Vagina (tissue), 2 donors: ENCODE measurements around the gene VWA3A. TPM values are rescaled to one million over a fixed set of nuclear protein-coding genes. Genes with fewer than 3 reads are reported as not detected.
A peak's percentile ranks its signal among the peaks of the same experiment; 100 is the strongest.

Experiments
- DNase-seq, 2 donors: peaks; one replicate each; pipeline ENCODE4 v3.0.0-alpha.2; 2017; ENCODE audit errors: extremely low spot score in 2 of 2
- H3K27ac ChIP-seq: fragments of 200-600 bp; sonication (generic); one replicate; pipeline ENCODE4 v1.5.1; 2019
- H3K27me3 ChIP-seq: fragments of 200-600 bp; sonication (generic); one replicate; pipeline ENCODE4 v1.5.1; 2019
- H3K36me3 ChIP-seq, 2 donors: fragments of 200-600 bp; sonication (generic); one replicate each; pipeline ENCODE4 v1.5.1; 2017 to 2019
- H3K4me1 ChIP-seq: fragments of 200-600 bp; sonication (generic); one replicate; pipeline ENCODE4 v1.5.1; 2019
- H3K4me3 ChIP-seq, 2 donors: fragments of 200-600 bp; sonication (generic); 1 replicate in 1 of 2; 2 replicates in 1 of 2; pipeline ENCODE4 v1.5.1; 2016 to 2019
- H3K9me3 ChIP-seq: fragments of 200-600 bp; sonication (generic); one replicate; pipeline ENCODE4 v1.5.1; 2019
- POLR2A ChIP-seq, 2 donors: fragments of 450-650 bp; IDR thresholded peaks; one replicate each; pipeline ENCODE4 v1.6.1; 2017; ENCODE audit warnings: antibody characterized with exemption in 2 of 2, mild to moderate bottlenecking in 2 of 2, moderate library complexity in 2 of 2
- POLR2AphosphoS5 ChIP-seq, 2 donors: sonication (generic); formaldehyde crosslinking; IDR thresholded peaks; one replicate each; pipeline ENCODE4 v1.9.0; 2017; ENCODE audit warnings: antibody characterized with exemption in 2 of 2, mild to moderate bottlenecking in 2 of 2, low read depth in 1 of 2; ENCODE audit not compliant: insufficient read depth in 1 of 2
- intact Hi-C: fragments of 100-400 bp; cut with DNase I; formaldehyde crosslinking; loops from one replicate; pipeline ENCODE4 v1.15.1; 2023
- total RNA-seq: library from RNA; depleted of rRNA; stranded (reverse); fragments of >200 nt; gene quantifications from one replicate; pipeline ENCODE4 v1.2.3, GENCODE V29; 2016
- TF ChIP-seq, protein P1 (sequence below), 3 experiments: fragments of 450-650 bp in 2 of 3; fragments of 200-600 bp in 1 of 3; sonication (generic) in 1 of 3; IDR thresholded peaks; one replicate each; pipeline ENCODE4 v1.5.1; 2017 to 2019; ENCODE audit warnings: antibody characterized with exemption in 3 of 3, mild to moderate bottlenecking in 2 of 3, moderate library complexity in 2 of 3

VWA3A gene
- total RNA-seq, 1 donor from 2014 or later, result not detected

DNA sequence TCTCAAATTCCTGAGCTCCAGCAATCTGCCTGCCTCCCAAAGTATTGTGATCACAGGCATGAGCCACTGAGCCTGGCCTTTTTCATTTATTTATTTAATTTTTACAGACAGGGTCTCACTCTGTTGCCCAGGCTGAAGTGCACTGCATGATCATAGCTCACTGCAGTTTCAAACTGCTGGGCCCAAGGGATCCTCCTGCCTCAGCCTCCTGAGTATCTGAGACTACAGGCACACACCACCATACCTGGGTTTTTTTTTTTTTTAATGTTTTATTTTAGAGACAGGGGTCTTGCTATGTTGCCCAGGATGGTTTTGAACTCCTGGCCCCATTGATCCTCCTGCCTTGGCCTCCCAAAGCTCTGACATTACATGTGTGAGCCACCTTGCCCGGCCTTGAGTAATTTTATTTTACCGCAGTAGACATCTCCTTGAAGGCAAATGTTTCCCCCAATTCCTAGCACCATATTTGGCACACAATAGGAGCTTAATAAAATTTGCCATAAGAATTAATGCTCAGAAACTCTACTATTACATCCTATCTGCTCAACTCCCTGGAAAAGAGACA lies 111.8 kb downstream of the VWA3A start:
- no peak for TF ChIP-seq POLR2AphosphoS5 (IDR thresholded peaks at IDR 0.05; ENCODE audit: insufficient read depth in 1 of 2, low read depth in 1 of 2)
- TF ChIP-seq POLR2A (IDR thresholded peaks at IDR 0.05), result no peak
- TF ChIP-seq, protein P1, sequence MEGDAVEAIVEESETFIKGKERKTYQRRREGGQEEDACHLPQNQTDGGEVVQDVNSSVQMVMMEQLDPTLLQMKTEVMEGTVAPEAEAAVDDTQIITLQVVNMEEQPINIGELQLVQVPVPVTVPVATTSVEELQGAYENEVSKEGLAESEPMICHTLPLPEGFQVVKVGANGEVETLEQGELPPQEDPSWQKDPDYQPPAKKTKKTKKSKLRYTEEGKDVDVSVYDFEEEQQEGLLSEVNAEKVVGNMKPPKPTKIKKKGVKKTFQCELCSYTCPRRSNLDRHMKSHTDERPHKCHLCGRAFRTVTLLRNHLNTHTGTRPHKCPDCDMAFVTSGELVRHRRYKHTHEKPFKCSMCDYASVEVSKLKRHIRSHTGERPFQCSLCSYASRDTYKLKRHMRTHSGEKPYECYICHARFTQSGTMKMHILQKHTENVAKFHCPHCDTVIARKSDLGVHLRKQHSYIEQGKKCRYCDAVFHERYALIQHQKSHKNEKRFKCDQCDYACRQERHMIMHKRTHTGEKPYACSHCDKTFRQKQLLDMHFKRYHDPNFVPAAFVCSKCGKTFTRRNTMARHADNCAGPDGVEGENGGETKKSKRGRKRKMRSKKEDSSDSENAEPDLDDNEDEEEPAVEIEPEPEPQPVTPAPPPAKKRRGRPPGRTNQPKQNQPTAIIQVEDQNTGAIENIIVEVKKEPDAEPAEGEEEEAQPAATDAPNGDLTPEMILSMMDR (IDR thresholded peaks at IDR 0.05), result no peak
- Histone ChIP-seq H3K4me3 (no peak overlapping the region), H3K27me3 (no peaks in the 10 kb centered on the region), H3K36me3 (no peaks in the 10 kb centered on the region), H3K27ac (no peak overlapping the region), H3K9me3 (no peaks in the 10 kb centered on the region), H3K4me1 (peaks cover 48% of the 10 kb centered on the region)
- DNase-seq, result no peak
- intact Hi-C loops, result loop anchor here (10.0 kb wide), 1 partner anchor 171 kb away; the partner anchor contains the start of gene CDR2

GRCh38 chr16:22205577-22206012 lies 113.3 kb downstream of the VWA3A start:
- Histone ChIP-seq H3K4me1 (peaks cover 48% of the 10 kb centered on the region), H3K9me3 (no peaks in the 10 kb centered on the region), H3K36me3 (no peaks in the 10 kb centered on the region), H3K27me3 (no peaks in the 10 kb centered on the region), H3K27ac (peak overlapping the region; percentile 83), H3K4me3 (peak overlapping the region; percentile 78 to 88)
- intact Hi-C loops, result loop anchor here (5.0 to 10.0 kb wide), 2 partner anchors 37 to 169 kb away; partner anchors contain the start of gene CDR2
- TF ChIP-seq, protein P1 (IDR thresholded peaks at IDR 0.05), result no peak
- TF ChIP-seq POLR2AphosphoS5 (IDR thresholded peaks at IDR 0.05; ENCODE audit: insufficient read depth in 1 of 2, low read depth in 1 of 2), result no peak
- no peak for TF ChIP-seq POLR2A (IDR thresholded peaks at IDR 0.05)
- DNase-seq, result no peak

GRCh38 chr16:22206013-22206841 lies 113.9 kb downstream of the VWA3A start, which contains the start of gene EEF2K:
Gene EEF2K, plus strand, starts transcription at chr16:22206278. Its CDS starts 19,452 bp downstream, at chr16:22225730.
- H3K4me1 ChIP-seq, result peaks cover 54% of the 10 kb centered on the region
- H3K4me3 ChIP-seq, result peak within 1 kb of the TSS; percentile 78 to 88
- no peaks in the 10 kb centered on the region for H3K36me3 ChIP-seq
- peak in 1 of 2 donors; percentile 96 for DNase-seq
- intact Hi-C loops, result loop anchor here (5.0 to 10.0 kb wide), 2 partner anchors 36 to 169 kb away; partner anchors contain the start of gene CDR2
- H3K27ac ChIP-seq, result peak within 1 kb of the TSS; percentile 83
- H3K9me3 ChIP-seq, result no peaks in the 10 kb centered on the region
- no peak for TF ChIP-seq POLR2A (IDR thresholded peaks at IDR 0.05)
- TF ChIP-seq POLR2AphosphoS5 (IDR thresholded peaks at IDR 0.05; ENCODE audit: insufficient read depth in 1 of 2, low read depth in 1 of 2), result peak; percentile 68 to 72
- TF ChIP-seq, protein P1 (IDR thresholded peaks at IDR 0.05), result peak; percentile 23 to 90 (median 83)
- H3K27me3 ChIP-seq, result no peaks in the 10 kb centered on the region

Other genes with a start within 250 kb of the VWA3A start
- 63.3 TPM for gene NPIPB4, start 234.8 kb upstream of the VWA3A start, total RNA-seq
- 155 TPM for gene UQCRC2, start 139.2 kb upstream of the VWA3A start, total RNA-seq
- not detected for gene PDZD9, start 91.4 kb upstream of the VWA3A start, total RNA-seq
- gene MOSMO, start 84.4 kb upstream of the VWA3A start, total RNA-seq, result 33.9 TPM
- not detected for gene SDR42E2, start 70.0 kb downstream of the VWA3A start, total RNA-seq
- 50.3 TPM for gene EEF2K, start 113.7 kb downstream of the VWA3A start, total RNA-seq
- gene POLR3E, start 204.9 kb downstream of the VWA3A start, total RNA-seq, result 38.5 TPM